HepG2 (cell line): ENCODE data around the gene SLC25A22. TPM values are rescaled to one million over a fixed set of nuclear protein-coding genes. Genes with fewer than 3 reads are reported as not detected.

Experiments used
- ATF6 ChIP-seq: sonication (generic); formaldehyde crosslinking; conservative IDR thresholded peaks from 2 replicates; pipeline ENCODE4 v1.4.0; 2020; ENCODE audit warnings: missing genetic modification reagents
- TBX2 ChIP-seq: sonication (generic); formaldehyde crosslinking; IDR thresholded peaks from 2 replicates; pipeline ENCODE4 v1.5.0; 2020; ENCODE audit warnings: missing genetic modification reagents, mild to moderate bottlenecking, borderline replicate concordance
- TIGD3 ChIP-seq: sonication (generic); formaldehyde crosslinking; IDR thresholded peaks from 2 replicates; pipeline ENCODE4 v1.5.1; 2020; ENCODE audit warnings: mild to moderate bottlenecking, missing genetic modification reagents, borderline replicate concordance
- ZBTB43 ChIP-seq: sonication (generic); formaldehyde crosslinking; conservative IDR thresholded peaks from 2 replicates; pipeline ENCODE4 v1.4.0; 2020; ENCODE audit warnings: missing genetic modification reagents
- ZNF142 ChIP-seq: sonication (generic); formaldehyde crosslinking; IDR thresholded peaks from 2 replicates; pipeline ENCODE4 v1.4.0; 2020; ENCODE audit warnings: missing genetic modification reagents
- ZNF496 ChIP-seq: sonication (generic); formaldehyde crosslinking; IDR thresholded peaks from 2 replicates; pipeline ENCODE4 v1.8.1; 2023; ENCODE audit warnings: mild to moderate bottlenecking, moderate library complexity, missing genetic modification reagents; ENCODE audit not compliant: insufficient replicate concordance
- ZNF660 ChIP-seq: sonication (generic); formaldehyde crosslinking; IDR thresholded peaks from 2 replicates; pipeline ENCODE4 v1.5.1; 2020; ENCODE audit warnings: mild to moderate bottlenecking, low read depth, missing genetic modification reagents, borderline replicate concordance
- polyA plus RNA-seq, 8 experiments: library from polyadenylated mRNA; depleted of rRNA in 3 of 8; stranded (reverse) in 7 of 8; unstranded in 1 of 8; fragments of >200 nt; fragmentation: Illumina TruSeq in 4 of 8; extraction: Trizol in 4 of 8; gene quantifications; 2 replicates each; pipeline versions ENCODE4 v1.2.1 to v1.2.3, GENCODE V29; 2011 to 2016; ENCODE audit warnings: low read depth in 4 of 8, missing spikeins in 1 of 8, mixed read lengths in 1 of 8; ENCODE audit not compliant: insufficient read depth in 1 of 8
- total RNA-seq, 5 experiments: library from RNA; depleted of rRNA; stranded (reverse); fragments of >200 nt; fragmentation: Illumina TruSeq; extraction: Trizol; gene quantifications; 2 replicates each; pipeline ENCODE4 v1.2.3, GENCODE V29; 2016; ENCODE audit warnings: low read depth in 1 of 5
- TF ChIP-seq, protein P1 (sequence below): sonication (generic); formaldehyde crosslinking; IDR thresholded peaks from 2 replicates; pipeline ENCODE4 v1.5.0; 2020; ENCODE audit warnings: missing genetic modification reagents
- TF ChIP-seq, protein P2 (sequence below): sonication (generic); formaldehyde crosslinking; IDR thresholded peaks from 2 replicates; pipeline ENCODE4 v1.4.0; 2020; ENCODE audit warnings: missing genetic modification reagents; ENCODE audit errors: not compliant biosample characterization

Gene SLC25A22
- total and polyA plus RNA-seq, 2 of the 13 experiments (the other 11 are each of a cell fraction or from before 2014, with no cell fraction given), result 12.4 to 19.2 TPM

DNA sequence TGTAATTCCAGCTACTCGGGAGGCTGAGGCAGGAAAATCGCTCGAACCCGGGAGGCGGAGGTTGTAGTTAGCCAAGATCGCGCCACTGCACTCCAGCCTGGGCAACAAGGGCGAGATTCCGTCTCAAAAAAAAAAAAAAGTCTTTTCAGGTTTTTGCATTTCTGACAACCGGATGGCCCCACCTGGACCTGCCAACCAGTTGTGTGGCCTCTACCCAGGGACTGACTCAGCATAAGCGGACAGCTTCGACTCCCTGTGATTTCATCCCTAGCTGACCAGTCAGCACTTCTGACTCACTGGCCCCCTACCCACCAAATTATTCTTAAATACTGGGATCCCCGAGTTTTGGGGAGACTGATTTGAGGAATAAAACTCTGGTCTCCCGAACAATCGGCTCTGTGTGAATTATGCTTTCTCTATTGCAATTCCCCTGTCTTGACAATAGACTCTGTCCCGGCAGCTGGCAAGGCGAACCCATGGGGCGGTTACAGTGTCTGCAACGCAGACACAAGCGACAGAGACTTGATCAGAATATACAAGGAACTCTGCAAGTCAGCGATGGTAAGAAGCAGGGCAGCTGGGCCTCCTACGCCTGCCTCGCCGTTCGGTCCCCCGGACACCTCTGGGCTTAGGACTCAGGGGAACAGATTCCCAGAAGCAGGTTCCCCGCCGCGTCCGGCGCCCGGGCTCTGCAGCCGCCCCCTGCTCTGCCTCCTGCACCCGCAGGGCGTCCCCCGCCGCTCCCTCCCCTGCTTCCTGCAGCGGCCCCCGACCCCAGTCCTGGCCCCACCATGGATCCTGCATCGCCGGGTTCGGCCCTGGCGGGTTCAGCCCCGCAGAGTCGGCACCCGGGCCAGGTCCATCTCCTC lies 51.6 kb downstream of the SLC25A22 start (continued):
- TF ChIP-seq ZBTB43 (CRISPR knock-in tag), result peak; percentile 44; the same call in 1 of the 2 replicates
- TF ChIP-seq ZNF496 (CRISPR knock-in tag), result no peak
- TF ChIP-seq ZNF142 (CRISPR knock-in tag), result peak; percentile 13; the same call in 1 of the 2 replicates
- TF ChIP-seq, protein P1, sequence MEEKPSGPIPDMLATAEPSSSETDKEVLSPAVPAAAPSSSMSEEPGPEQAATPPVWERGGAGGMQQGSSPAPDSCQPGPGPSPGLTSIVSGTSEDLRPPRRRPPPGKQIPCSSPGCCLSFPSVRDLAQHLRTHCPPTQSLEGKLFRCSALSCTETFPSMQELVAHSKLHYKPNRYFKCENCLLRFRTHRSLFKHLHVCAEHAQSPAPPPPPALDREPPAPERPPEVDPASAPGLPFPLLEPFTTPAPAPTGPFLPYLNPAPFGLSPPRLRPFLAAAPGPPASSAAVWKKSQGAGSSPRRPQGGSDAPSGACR (CRISPR knock-in tag), result no peak
- no peak for TF ChIP-seq ATF6 (CRISPR knock-in tag)
- no peak for TF ChIP-seq TBX2
- no peak for TF ChIP-seq TIGD3
- TF ChIP-seq, protein P2, sequence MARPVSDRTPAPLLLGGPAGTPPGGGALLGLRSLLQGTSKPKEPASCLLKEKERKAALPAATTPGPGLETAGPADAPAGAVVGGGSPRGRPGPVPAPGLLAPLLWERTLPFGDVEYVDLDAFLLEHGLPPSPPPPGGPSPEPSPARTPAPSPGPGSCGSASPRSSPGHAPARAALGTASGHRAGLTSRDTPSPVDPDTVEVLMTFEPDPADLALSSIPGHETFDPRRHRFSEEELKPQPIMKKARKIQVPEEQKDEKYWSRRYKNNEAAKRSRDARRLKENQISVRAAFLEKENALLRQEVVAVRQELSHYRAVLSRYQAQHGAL (CRISPR knock-in tag), result no peak
- no peak for TF ChIP-seq ZNF660
